HUES48 (cell line): ENCODE results near the gene ICAM3.
"Not testable (repeated sequence)": the region's sequence is repeated elsewhere in the genome, so short reads cannot be mapped to it uniquely, and the experiment has no call there.

Experiments used
- H3K27ac ChIP-seq: one replicate; pipeline ENCODE4 v1.7.0; 2013; ENCODE audit warnings: low read depth, low read length, inconsistent platforms
- H3K27me3 ChIP-seq: 2 replicates; pipeline ENCODE4 v1.6.1; 2013; ENCODE audit warnings: mild to moderate bottlenecking, low read length; ENCODE audit not compliant: control insufficient read depth, insufficient read depth
- H3K36me3 ChIP-seq: 2 replicates; pipeline ENCODE4 v1.6.1; 2013; ENCODE audit warnings: low read length; ENCODE audit not compliant: control insufficient read depth, insufficient read depth
- H3K4me1 ChIP-seq: 2 replicates; pipeline ENCODE4 v1.6.1; 2013; ENCODE audit warnings: mild to moderate bottlenecking, low read length; ENCODE audit not compliant: control insufficient read depth, insufficient read depth
- H3K4me3 ChIP-seq: 2 replicates; pipeline ENCODE4 v1.5.1; 2013; ENCODE audit warnings: mild to moderate bottlenecking, low read depth, low read length
- H3K9ac ChIP-seq: 2 replicates; pipeline ENCODE4 v1.6.1; 2013; ENCODE audit warnings: mild to moderate bottlenecking, low read depth, low read length, moderate library complexity
- H3K9me3 ChIP-seq: 2 replicates; pipeline ENCODE4 v1.6.1; 2013; ENCODE audit warnings: low read length; ENCODE audit not compliant: control insufficient read depth, insufficient read depth

The ICAM3 gene, protein sequence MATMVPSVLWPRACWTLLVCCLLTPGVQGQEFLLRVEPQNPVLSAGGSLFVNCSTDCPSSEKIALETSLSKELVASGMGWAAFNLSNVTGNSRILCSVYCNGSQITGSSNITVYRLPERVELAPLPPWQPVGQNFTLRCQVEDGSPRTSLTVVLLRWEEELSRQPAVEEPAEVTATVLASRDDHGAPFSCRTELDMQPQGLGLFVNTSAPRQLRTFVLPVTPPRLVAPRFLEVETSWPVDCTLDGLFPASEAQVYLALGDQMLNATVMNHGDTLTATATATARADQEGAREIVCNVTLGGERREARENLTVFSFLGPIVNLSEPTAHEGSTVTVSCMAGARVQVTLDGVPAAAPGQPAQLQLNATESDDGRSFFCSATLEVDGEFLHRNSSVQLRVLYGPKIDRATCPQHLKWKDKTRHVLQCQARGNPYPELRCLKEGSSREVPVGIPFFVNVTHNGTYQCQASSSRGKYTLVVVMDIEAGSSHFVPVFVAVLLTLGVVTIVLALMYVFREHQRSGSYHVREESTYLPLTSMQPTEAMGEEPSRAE

DNA sequence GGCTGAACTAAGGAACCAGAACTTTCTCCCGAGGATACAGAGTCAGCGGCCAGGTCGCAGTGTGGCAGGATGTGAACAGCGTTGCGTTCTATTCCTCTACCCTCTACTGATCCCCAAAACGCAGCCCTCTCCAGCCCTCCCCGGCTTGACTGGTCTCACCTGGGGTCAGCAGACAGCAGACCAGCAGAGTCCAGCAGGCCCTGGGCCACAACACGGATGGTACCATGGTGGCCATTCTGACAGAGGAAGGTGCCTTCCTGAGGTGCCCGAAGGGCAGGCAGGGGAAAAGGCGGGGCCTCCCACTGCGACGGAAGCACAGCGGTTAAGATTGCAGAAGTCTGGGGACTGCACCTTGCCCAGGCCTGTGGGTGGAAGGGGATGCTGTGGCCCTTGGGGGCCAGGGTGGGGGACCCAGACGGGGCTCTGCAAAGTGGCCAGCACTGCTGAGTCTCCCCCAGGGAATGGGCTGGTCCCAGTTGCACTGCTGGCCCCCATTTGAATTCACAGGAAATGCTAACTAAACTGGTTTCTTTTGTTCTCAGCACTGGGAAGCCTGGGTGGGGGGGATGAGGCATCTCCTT is at the start of gene ICAM3:
ICAM3 (minus strand) TSS at position 245 of the 581 bp plus-strand sequence; CDS start at position 235, 10 bp downstream.
- Histone ChIP-seq H3K4me3 (no peak within 1 kb of the TSS), H3K36me3 (no peaks in the 10 kb centered on the region), H3K27ac (no peak within 1 kb of the TSS), H3K4me1 (peaks cover 15% of the 10 kb centered on the region; the same call in 1 of the 2 replicates), H3K9me3 (no peaks in the 10 kb centered on the region), H3K9ac (peak within 1 kb of the TSS; percentile 34), H3K27me3 (peaks cover 2% of the 10 kb centered on the region; the same call in 1 of the 2 replicates)

DNA sequence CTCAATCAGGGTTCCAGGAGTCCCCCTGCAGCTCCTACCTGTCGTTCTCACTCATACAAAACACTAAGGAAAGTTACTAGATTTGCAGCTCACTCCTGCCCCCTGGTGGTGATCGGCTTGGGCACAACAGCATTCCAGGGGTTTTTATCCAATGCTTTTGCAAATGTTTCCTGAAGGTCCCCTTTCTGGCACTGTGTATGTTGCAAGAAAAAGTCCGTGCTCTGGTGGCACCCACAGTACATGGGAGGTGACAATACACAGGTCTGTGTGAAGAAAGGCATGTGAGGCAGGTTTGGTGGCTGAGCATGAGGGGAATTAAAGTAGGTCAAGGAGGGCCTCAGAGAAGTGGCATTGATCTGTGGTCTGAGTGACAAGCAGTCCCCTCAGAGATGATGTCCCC is 49.5 kb upstream of the ICAM3 start:
- H3K27ac ChIP-seq = no peak overlapping the region
- H3K27me3 ChIP-seq = no peaks in the 10 kb centered on the region
- H3K9ac ChIP-seq = no peak overlapping the region
- no peak overlapping the region for H3K4me3 ChIP-seq
- no peaks in the 10 kb centered on the region for H3K4me1 ChIP-seq
- H3K36me3 ChIP-seq = peaks cover 30% of the 10 kb centered on the region
- H3K9me3 ChIP-seq = no peaks in the 10 kb centered on the region

DNA sequence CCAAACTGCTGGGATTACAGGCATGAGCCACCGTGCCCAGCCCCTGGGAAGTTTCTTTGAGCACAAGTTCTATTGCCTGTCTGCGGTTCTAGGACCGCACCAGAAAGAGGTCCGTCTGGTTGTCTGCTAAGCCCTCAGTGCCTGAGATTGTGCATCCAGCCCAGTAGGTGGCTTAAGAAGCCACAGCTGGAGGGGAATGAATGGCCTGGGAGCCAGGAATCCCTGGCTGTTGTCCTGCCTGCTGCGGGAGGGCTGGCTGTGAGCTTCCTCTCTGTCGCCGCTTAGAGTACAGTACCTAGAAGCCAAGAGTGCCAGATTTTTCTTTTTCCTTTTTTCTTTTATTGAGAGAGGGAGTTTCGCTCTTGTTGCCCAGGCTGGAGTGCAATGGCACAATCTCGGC is 45.2 kb upstream of the ICAM3 start:
- Histone ChIP-seq H3K27me3 (no peaks in the 10 kb centered on the region), H3K4me3 (no peak overlapping the region), H3K9ac (no peak overlapping the region), H3K36me3 (no peaks in the 10 kb centered on the region), H3K27ac (no peak overlapping the region), H3K4me1 (0 out of 2 replicates have a peak, but pooled peaks cover 2% of the 10 kb centered on the region), H3K9me3 (no peaks in the 10 kb centered on the region)

DNA sequence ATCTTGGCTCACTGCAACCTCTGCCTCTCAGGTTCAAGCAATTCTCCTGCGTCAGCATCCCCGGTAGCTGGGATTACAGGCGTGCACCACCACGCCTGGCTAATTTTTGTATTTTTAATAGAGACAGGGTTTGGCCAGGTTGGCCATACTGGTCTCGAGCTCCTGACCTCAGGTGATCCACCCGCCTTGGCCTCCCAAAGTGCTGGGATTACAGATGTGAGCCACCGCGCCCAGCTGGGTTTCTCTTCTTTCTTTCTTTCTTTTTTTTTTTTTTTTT is 43.7 kb upstream of the ICAM3 start:
- H3K4me3 ChIP-seq, H3K36me3 ChIP-seq, H3K9me3 ChIP-seq, H3K9ac ChIP-seq, H3K4me1 ChIP-seq, H3K27me3 ChIP-seq, H3K27ac ChIP-seq: not testable (repeated sequence)

DNA sequence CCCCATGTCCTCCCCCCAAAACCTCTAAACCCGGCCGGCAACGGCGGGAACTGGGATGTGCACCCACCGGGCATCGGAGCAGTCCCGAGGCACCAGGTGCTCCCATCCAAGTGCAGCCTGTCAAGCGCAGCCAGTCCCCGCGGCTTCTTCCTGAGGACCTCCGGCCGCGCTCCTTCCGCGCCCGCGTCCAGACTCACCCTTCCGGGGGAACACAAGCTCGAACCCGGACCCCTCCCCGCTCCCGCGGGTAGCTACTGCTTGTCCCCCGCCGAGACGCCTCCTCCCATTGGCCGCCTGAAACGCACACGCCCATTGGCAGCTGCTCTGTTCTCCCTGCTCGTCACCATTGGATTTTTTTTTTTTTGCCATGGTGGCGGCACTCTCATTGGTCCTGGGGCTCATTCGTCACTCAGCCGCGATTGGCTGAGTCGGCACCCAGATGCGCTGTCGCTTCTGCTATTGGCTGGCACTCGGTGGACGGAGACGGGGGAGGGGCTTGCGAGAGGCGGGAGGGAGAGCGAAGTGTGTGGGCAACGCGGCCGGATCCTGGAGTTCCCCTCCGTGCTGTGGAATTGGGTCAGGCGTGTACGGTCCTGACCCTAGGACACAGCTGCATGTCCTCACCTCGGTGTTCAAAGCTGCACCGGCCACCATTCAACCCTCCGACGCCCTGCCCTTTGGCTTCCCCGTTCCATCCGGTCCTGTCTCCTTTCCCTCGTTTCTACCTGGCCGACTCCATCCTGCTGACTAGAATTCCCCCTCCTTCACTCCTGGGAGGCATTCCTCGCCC is 41.1 kb upstream of the ICAM3 start, which contains the start of gene TYK2:
TYK2 (minus strand) TSS at position 260 of the 790 bp plus-strand sequence. CDS start 2,166 bp downstream, outside the sequence.
- H3K27me3 ChIP-seq = no peaks in the 10 kb centered on the region
- H3K4me1 ChIP-seq = 0 out of 2 replicates have a peak, but pooled peaks cover 2% of the 10 kb centered on the region
- peak within 1 kb of the TSS; percentile 81 for H3K27ac ChIP-seq
- no peaks in the 10 kb centered on the region for H3K9me3 ChIP-seq
- H3K9ac ChIP-seq = peak within 1 kb of the TSS; percentile 83
- H3K36me3 ChIP-seq = peaks cover 11% of the 10 kb centered on the region
- peak within 1 kb of the TSS; percentile 78 for H3K4me3 ChIP-seq

DNA sequence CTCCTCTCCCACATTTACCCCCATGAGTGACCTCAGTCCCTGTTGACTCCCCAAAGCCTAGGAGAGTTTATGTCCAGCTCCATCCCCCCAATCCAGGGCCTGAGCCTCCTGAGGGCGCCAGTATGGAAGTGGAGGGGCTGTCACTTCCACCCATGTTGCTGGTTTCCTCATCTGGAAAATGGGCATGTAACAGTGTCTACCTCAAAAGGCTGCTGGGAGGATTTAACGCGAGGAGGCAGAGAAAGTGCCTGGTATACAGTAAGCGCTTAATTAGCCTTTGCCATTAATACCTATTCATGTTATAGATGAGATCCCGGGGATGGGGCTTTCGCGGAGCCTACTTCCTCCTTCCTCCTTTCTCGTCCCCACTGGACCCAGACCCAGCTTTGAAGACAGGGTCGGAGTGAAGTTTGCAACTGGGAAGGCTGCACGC is 40.5 kb upstream of the ICAM3 start:
- Histone ChIP-seq H3K9me3 (no peaks in the 10 kb centered on the region), H3K9ac (peak overlapping the region; percentile 63), H3K4me3 (peak overlapping the region; percentile 78), H3K27ac (peak overlapping the region; percentile 56), H3K4me1 (0 out of 2 replicates have a peak, but pooled peaks cover 2% of the 10 kb centered on the region), H3K27me3 (no peaks in the 10 kb centered on the region), H3K36me3 (peaks cover 11% of the 10 kb centered on the region)

DNA sequence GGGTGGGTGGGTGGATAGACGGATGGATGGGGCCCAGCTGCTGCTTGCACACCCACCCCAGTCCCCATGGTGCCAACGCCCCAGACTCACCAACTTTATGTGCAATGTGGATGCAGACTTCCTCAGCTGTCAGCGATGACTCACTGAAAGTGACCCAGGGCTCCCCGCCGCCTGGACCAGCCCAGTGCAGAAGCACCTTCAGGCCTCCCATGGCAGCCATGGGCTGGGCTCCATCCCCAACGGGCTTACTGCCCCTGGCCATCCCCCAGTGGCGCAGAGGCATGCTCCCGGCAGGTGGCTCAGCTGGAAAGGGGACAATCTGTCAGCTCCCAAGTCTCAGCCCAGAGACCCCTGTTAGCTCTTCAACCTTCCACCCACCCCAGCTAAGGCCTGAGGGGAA is 38.7 kb upstream of the ICAM3 start:
- Histone ChIP-seq H3K4me3 (no peak overlapping the region), H3K9me3 (no peaks in the 10 kb centered on the region), H3K27ac (no peak overlapping the region), H3K36me3 (peaks cover 11% of the 10 kb centered on the region), H3K4me1 (0 out of 2 replicates have a peak, but pooled peaks cover 2% of the 10 kb centered on the region), H3K9ac (no peak overlapping the region), H3K27me3 (no peaks in the 10 kb centered on the region)

DNA sequence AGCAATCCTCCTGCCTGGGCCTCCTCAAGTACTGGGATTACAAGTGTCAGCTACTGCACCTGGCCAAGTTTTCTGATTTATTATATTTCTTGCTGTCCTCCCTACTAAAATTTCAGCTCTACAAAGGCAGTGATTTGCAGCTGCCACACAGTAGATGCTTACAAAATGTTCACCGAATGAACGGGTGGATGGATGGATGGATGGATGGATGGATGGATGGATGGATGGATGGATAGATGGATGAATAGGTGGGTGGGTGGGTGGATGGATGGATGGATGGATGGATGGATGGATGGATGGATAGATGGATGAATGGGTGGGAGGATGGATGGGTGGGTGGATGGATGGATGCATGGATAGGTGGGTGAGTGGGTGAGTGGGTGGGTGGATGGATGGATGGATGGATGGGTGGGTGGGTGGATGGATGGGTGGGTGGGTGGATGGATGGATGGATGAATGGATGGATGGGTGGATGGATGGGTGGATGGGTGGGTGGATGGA is 37.8 kb upstream of the ICAM3 start:
- not testable (repeated sequence) for H3K4me1 ChIP-seq, H3K27ac ChIP-seq, H3K9ac ChIP-seq, H3K4me3 ChIP-seq, H3K27me3 ChIP-seq, H3K9me3 ChIP-seq
- peaks cover 14% of the 10 kb centered on the region for H3K36me3 ChIP-seq

DNA sequence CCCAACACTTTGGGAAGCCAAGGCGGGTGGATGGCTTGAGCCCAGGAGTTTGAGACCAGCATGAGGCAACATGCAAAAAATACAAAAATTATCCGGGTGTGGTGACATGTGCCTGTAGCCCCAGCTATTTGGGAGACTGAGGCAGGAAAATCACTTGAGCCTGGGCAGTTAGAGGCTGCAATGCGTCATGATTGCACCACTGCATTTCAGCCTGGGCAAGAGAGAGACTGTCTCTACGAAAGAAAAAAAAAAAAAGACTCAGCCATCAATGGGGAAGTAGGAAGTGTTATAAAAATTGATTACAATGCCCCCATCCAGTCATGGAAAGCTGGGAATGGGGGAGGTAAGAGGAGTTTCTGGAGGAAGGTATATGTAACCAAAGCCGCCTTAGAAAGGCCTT is 35.5 kb upstream of the ICAM3 start:
- H3K9ac ChIP-seq = no peak overlapping the region
- no peak overlapping the region for H3K4me3 ChIP-seq
- no peaks in the 10 kb centered on the region for H3K27me3 ChIP-seq
- no peaks in the 10 kb centered on the region for H3K4me1 ChIP-seq
- no peaks in the 10 kb centered on the region for H3K9me3 ChIP-seq
- no peak overlapping the region for H3K27ac ChIP-seq
- H3K36me3 ChIP-seq = peaks cover 14% of the 10 kb centered on the region

DNA sequence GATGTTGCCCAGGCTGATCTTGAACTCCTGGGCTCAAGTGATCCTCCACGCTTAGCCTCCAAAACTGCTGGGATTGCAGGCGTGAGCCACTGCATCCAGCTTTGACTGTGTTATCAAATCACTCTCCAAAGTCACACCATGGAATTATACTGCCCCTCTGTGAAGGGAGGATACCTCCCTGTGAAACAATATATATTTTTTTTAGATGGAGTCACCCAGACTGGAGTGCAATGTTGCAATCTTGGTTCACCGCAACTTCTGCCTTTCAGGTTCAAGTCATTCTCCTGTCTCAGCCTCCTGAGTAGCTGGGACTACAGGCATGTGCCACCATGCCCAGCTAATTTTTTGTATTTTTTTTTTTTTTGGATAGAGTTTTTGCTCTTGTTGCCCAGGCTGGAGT is 33.3 kb upstream of the ICAM3 start:
- Histone ChIP-seq H3K4me3 (no peak overlapping the region), H3K4me1 (no peaks in the 10 kb centered on the region), H3K27ac (no peak overlapping the region), H3K36me3 (peaks cover 10% of the 10 kb centered on the region), H3K27me3 (no peaks in the 10 kb centered on the region), H3K9ac (no peak overlapping the region), H3K9me3 (no peaks in the 10 kb centered on the region)
